ENCODE measurements around the gene PKLR.

The PKLR gene

GRCh38 chr1:155322953-155323728 is 21.9 kb upstream of the PKLR start:
- no peak for TF ChIP-seq ZNF274 (IDR thresholded peaks at IDR 0.05; ENCODE audit: low read depth, low read length)
- H3K4me3 ChIP-seq (ENCODE audit: low read length) = peak overlapping the region; percentile 77

DNA sequence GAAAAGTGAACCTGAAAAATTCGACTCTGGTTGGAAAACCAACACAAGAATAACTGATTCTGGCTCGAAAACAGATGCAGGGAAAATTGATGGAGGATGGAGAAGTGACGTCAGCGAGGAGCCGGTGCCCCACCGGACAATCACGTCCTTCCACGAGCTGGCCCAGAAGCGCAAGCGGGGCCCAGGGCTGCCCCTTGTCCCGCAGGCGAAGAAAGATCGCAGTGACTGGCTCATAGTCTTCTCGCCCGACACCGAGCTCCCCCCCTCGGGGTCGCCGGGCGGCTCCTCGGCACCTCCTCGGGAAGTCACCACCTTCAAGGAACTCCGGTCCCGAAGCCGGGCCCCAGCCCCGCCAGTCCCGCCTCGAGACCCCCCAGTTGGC is 21.3 kb upstream of the PKLR start:
- H3K4me3 ChIP-seq (ENCODE audit: low read length) = peak overlapping the region; percentile 40; the same call in 1 of the 2 replicates
- TF ChIP-seq ZNF274 (IDR thresholded peaks at IDR 0.05; ENCODE audit: low read depth, low read length) = no peak

DNA sequence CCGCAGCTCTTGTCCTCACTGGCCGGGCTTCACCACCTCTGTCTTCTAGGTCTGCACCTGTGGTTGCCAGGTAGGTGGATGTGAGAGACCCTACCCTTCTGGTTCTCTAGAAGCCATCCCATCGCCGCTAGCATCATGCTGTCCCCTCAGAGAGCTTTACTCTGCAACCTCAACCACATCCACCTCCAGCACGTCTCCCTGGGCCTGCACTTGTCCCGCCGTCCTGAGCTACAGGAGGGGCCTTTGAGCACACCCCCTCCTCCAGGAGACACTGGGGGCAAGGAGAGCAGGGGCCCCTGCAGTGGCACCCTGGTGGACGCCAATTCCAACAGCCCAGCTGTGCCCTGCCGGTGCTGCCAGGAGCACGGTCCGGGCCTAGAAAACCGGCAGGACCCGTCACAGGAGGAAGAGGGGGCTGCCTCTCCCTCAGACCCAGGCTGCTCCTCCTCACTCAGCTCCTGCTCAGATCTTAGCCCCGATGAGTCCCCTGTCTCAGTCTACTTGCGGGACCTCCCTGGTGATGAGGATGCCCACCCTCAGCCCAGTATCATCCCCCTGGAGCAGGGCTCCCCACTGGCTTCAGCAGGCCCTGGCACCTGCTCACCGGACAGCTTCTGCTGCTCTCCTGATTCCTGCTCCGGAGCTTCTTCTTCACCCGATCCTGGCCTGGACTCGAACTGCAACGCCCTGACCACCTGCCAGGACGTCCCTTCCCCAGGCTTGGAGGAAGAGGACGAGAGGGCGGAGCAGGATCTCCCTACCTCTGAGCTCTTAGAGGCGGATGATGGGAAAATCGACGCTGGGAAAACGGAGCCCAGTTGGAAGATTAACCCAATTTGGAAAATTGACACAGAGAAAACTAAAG is 20.6 kb upstream of the PKLR start:
- H3K4me3 ChIP-seq (ENCODE audit: low read length) = no peak overlapping the region; the same call in 1 of the 2 replicates
- TF ChIP-seq ZNF274 (IDR thresholded peaks at IDR 0.05; ENCODE audit: low read depth, low read length) = no peak

DNA sequence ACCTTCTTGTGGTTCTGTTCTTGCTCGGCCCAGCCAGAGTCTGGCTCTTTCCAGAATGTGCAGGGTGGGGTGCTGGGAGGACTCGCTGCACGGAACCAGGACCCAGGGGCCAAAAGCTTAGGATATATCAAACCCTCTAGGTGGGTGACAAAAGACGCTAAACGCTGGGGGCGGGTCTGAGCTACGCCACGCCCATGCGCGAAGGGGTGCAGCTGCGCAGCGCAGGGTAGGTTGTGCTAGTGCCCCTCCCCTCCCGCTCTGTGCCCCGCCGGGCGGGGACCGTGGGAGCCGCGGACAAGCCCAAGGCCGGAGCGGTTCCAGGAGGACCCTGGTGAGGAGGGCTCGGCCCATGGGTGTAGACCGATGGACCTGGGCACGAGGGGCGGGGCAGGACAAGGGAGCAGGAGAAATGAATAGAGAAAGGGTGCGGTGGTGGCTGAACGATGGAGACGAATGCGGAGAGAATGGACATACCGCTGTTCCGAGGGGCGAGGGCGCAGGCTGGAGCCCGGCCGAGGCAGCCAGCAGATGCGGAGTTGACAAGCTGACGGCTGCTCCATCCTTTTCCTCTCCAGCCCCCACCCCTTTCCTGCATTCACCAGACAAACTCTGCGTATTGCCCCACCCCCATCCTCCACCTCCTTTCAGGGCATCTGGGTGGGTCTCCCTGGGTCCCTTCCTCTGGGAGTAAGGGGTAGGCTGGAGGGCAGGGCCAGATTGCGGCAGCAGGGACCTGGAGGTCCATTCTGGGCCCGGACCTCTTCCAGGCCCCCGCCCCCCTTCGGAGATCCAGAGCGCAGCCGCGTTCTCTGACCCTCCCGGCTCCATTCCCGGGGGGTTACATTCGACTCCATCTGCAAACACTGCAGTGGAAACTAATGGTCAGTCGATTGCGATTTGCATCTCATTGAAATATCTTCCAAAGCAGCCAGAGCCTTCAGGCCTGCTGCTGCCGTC is 19.7 kb upstream of the PKLR start, which contains the start of gene RUSC1:
TSS of gene RUSC1 (plus strand) at position 234 of the 957 bp plus-strand sequence. CDS start 880 bp downstream, outside the sequence.
- no peak within 1 kb of the TSS; the same call in 1 of the 2 replicates for H3K4me3 ChIP-seq (ENCODE audit: low read length)
- TF ChIP-seq ZNF274 (IDR thresholded peaks at IDR 0.05; ENCODE audit: low read depth, low read length) = no peak

DNA sequence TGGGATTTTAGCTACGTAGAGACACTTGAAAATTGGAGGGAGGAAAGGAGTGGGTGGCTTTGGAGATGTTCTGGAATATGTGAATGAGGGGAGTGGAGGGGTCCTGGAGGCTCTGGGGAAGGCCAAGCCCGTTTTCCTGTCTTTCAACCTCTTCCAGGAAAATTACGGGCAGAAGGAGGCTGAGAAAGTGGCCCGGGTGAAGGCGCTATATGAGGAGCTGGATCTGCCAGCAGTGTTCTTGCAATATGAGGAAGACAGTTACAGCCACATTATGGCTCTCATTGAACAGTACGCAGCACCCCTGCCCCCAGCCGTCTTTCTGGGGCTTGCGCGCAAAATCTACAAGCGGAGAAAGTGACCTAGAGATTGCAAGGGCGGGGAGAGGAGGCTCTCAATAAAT is 19.0 kb upstream of the PKLR start:
- no peak for TF ChIP-seq ZNF274 (IDR thresholded peaks at IDR 0.05; ENCODE audit: low read depth, low read length)
- no peak overlapping the region for H3K4me3 ChIP-seq (ENCODE audit: low read length)

GRCh38 chr1:155319536-155319935 is 18.3 kb upstream of the PKLR start:
- TF ChIP-seq ZNF274 (IDR thresholded peaks at IDR 0.05; ENCODE audit: low read depth, low read length) = no peak
- no peak overlapping the region for H3K4me3 ChIP-seq (ENCODE audit: low read length)

DNA sequence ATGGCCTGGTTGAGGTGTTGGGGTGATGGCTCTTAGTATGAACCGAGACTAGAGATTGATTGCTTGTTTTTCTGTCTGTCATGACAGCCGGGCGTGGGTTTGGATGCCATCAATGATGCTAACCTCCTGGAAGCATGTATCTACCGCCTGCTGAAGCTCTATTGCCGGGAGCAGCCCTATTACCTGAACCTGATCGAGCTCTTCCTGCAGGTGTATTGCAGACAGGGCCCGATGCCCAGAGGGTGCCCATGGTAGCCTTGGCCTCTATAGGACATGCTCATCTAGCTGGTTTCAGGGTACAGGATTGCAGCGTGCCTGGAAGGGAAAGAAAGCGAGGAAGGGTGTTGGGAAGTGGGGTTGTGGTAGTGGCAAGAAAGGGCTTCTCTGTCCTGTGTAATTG is 16.8 kb upstream of the PKLR start:
- no peak for TF ChIP-seq ZNF274 (IDR thresholded peaks at IDR 0.05; ENCODE audit: low read depth, low read length)
- no peak overlapping the region for H3K4me3 ChIP-seq (ENCODE audit: low read length)

- no peak for TF ChIP-seq ZNF274 (IDR thresholded peaks at IDR 0.05; ENCODE audit: low read depth, low read length)
- H3K4me3 ChIP-seq (ENCODE audit: low read length) = no peak overlapping the region
These were observed 15.7 kb upstream of the PKLR start for GRCh38 chr1:155316922-155317321.

DNA sequence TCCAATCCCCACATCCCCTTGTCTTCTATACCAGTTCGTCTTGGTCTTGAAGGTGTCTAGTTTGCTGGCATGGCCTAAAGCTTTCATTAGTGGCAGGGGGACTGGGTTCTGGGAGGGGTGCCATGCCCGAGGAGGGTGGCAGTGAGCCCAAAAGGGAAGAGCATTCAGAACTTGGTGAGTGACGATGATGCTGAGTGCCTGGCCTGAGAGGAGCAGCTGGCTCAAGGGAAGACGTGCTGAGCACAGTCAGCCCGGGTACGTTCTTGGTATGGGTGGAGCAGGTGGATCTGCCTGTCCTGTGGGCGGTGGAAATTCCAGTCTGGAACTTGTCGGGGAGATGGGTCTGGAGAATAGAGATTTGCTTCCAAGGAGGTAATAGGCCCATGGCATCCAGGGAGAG is 12.0 kb upstream of the PKLR start:
- TF ChIP-seq ZNF274 (IDR thresholded peaks at IDR 0.05; ENCODE audit: low read depth, low read length) = no peak

DNA sequence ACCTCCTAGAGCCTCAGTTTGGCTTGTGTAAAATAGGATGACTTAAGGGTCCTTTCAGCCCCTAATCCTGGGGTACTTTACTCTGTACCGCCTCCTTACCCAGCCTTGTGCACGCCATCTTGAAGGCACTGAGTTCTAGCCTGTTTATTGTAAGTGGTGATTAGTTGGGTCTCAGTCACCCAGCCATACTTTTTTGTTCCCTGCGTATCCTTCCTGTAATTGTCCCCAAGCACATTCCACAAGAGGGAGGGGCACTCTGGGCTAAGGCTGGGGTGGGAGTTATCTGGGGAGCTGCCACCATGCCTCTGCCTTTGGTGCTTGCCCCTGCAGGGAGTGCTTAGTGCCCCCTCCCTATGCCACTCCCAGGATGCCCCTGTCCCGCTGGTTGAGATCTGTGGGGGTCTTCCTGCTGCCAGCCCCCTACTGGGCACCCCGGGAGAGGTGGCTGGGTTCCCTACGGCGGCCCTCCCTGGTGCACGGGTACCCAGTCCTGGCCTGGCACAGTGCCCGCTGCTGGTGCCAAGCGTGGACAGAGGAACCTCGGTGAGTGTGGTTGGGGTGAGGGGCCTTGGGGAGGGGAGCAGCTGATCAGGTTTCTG is 8.3 kb upstream of the PKLR start:
- H3K4me3 ChIP-seq (ENCODE audit: low read length) = peak overlapping the region; percentile 93
- TF ChIP-seq ZNF274 (IDR thresholded peaks at IDR 0.05; ENCODE audit: low read depth, low read length) = no peak

More for the DNA sequence above, 12.0 kb upstream of the PKLR start:
- no peak overlapping the region for H3K4me3 ChIP-seq (ENCODE audit: low read length)

DNA sequence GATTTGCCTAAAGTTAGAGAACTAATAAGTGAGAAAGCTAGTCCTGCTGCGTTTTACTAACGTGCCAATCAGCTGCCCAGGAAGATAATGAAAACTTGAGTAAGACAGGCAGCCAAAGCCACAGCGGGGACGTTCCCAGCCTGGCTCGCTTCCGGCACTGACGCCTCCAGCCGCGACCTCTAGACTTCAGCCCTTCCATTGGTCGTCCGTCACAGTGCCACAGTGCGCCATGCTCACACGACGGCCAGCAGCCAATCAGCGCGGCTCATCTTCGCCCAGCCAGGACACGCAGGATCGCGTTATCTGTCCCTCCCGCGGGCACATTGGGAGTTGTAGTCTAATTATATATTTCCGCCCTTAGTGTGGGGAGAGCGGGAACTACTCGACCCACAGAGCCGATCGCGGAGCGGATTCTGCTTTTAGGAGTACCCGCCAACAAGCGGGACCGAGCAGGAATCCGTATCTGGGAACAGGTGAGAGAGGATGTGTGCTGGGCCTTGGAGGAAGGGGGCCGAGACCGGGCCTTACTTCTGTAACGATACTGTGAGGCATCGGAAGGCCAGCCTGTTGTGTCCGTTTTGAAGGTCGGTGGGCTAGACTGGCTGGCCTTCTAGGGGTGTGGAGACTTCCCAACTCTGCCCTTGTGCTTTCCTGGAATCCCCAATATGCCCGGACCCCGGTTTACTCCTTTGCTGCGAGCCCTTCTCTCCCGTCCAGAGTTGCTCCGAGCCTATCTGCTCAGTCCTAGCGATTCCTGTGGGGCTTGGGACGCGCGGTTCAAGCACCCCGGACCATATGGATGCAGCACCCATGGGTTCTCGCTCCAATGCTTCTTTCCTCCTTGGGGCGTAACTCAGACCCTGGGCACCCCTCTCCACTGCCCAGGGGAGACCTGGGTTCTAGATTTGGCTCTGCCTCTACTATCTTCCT is 7.5 kb upstream of the PKLR start, which contains the start of gene FDPS:
TSS of gene FDPS (plus strand) at position 374 of the 930 bp plus-strand sequence. CDS start 924 bp downstream, outside the sequence.
- H3K4me3 ChIP-seq (ENCODE audit: low read length) = peak within 1 kb of the TSS; percentile 93
- TF ChIP-seq ZNF274 (IDR thresholded peaks at IDR 0.05; ENCODE audit: low read depth, low read length) = no peak

DNA sequence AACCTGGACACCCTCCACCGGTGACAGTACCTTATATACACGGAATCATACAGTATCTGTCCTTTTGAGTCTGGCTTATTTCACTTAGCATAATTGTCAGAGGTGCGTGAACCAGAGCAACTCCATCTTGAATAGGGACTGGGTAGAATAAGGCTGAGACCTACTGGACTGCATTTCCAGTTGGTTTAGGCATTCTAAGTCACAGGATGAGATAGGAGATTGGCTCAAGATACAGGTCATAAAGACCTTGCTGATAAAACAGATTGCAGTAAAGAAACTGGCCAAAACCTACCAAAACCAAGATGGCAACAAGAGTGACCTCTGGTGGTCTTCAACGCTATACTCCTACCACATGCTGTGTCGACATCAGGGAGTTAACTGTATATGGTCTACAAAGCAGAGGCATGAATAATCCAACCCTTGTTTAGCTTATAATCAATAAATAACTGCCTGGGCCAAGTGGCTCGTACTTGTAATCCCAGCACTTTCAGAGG is 6.1 kb upstream of the PKLR start:
- no peak overlapping the region; the same call in 1 of the 2 replicates for H3K4me3 ChIP-seq (ENCODE audit: low read length)
- no peak for TF ChIP-seq ZNF274 (IDR thresholded peaks at IDR 0.05; ENCODE audit: low read depth, low read length)
